Stimulated activated memory B cell treated with anti-CD40 and anti-IgM and Interleukin-4, amounts not matched to agents 10 μg/mL and 1 μg/mL and 100 μg/mL, for 72 hours (primary cell): ENCODE measurements around the gene FES.
A peak's percentile ranks its signal among the peaks of the same experiment; 100 is the strongest.

Source experiments
- ATAC-seq: fragments of 150-1000 bp; cut with Tn5 transposase; 2 replicates; pipeline ENCODE4 v1.10.0; 2021
- H3K27ac Mint-ChIP-seq: one replicate; pipeline ENCODE4 v1.8.0; 2022; ENCODE audit warnings: mild to moderate bottlenecking, mixed read lengths
- H3K27me3 Mint-ChIP-seq: one replicate; pipeline ENCODE4 v1.8.0; 2022; ENCODE audit warnings: mixed read lengths
- H3K36me3 Mint-ChIP-seq: one replicate; pipeline ENCODE4 v1.8.0; 2022; ENCODE audit warnings: mixed read lengths
- H3K4me1 Mint-ChIP-seq: one replicate; pipeline ENCODE4 v1.8.0; 2022; ENCODE audit warnings: mixed read lengths
- H3K4me3 Mint-ChIP-seq: one replicate; pipeline ENCODE4 v1.8.0; 2022; ENCODE audit warnings: mild to moderate bottlenecking, moderate library complexity, mixed read lengths
- H3K9me3 Mint-ChIP-seq: one replicate; pipeline ENCODE4 v1.8.0; 2022; ENCODE audit warnings: mixed read lengths

Gene FES

DNA sequence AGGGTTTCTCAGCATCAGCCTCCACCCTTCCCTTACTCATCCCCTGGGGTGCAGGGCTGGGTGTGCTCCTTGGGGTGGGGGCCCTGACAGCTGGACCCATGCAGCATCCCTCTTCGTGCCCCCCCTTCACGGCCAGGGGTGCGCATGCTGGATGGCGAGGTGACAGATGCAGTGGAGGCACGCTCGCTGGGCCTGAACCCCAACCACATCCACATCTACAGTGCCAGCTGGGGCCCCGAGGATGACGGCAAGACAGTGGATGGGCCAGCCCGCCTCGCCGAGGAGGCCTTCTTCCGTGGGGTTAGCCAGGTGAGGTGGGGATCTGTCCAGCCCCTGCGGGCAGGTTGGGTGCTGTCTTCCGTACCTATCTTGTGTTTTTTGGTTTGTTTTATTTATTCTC lies 6.3 kb upstream of the FES start:
- no peaks in the 10 kb centered on the region for H3K27me3 Mint-ChIP-seq
- H3K4me3 Mint-ChIP-seq, result no peak overlapping the region
- peaks cover 56% of the 10 kb centered on the region for H3K36me3 Mint-ChIP-seq
- H3K9me3 Mint-ChIP-seq, result no peaks in the 10 kb centered on the region
- H3K27ac Mint-ChIP-seq, result no peak overlapping the region
- H3K4me1 Mint-ChIP-seq, result peaks cover 21% of the 10 kb centered on the region
- ATAC-seq, result no peak

DNA sequence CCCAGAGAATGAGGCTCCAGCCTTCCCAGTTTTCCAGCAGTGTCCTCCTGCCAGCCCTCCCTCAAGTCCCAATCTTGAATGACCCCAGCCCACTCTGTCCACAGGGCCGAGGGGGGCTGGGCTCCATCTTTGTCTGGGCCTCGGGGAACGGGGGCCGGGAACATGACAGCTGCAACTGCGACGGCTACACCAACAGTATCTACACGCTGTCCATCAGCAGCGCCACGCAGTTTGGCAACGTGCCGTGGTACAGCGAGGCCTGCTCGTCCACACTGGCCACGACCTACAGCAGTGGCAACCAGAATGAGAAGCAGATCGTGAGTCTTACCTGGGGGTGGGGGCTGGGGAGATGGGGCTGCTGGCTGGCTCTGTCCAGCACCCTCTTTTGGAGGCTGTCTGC lies 5.6 kb upstream of the FES start:
- Mint-ChIP-seq H3K4me1 (peaks cover 18% of the 10 kb centered on the region), H3K9me3 (no peaks in the 10 kb centered on the region), H3K4me3 (no peak overlapping the region), H3K27me3 (no peaks in the 10 kb centered on the region), H3K36me3 (peaks cover 56% of the 10 kb centered on the region), H3K27ac (no peak overlapping the region)
- no peak for ATAC-seq

DNA sequence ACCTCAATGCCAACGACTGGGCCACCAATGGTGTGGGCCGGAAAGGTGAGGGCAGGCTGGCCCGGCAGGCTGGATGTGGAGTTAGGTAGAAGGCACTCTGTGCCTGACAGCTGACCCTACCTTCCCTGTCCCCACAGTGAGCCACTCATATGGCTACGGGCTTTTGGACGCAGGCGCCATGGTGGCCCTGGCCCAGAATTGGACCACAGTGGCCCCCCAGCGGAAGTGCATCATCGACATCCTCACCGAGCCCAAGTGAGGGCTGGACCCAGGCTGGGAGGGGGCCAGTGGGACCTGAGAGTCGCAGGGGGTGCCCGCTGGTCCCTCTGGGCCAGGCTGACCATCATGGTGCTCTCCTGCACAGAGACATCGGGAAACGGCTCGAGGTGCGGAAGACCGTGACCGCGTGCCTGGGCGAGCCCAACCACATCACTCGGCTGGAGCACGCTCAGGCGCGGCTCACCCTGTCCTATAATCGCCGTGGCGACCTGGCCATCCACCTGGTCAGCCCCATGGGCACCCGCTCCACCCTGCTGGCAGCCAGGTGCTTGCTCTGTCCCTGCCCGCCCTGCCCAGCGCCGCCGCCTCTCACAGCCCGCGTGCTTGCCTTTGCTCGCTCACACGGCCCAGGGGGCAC lies 4.5 kb upstream of the FES start:
- peaks cover 16% of the 10 kb centered on the region for H3K4me1 Mint-ChIP-seq

DNA sequence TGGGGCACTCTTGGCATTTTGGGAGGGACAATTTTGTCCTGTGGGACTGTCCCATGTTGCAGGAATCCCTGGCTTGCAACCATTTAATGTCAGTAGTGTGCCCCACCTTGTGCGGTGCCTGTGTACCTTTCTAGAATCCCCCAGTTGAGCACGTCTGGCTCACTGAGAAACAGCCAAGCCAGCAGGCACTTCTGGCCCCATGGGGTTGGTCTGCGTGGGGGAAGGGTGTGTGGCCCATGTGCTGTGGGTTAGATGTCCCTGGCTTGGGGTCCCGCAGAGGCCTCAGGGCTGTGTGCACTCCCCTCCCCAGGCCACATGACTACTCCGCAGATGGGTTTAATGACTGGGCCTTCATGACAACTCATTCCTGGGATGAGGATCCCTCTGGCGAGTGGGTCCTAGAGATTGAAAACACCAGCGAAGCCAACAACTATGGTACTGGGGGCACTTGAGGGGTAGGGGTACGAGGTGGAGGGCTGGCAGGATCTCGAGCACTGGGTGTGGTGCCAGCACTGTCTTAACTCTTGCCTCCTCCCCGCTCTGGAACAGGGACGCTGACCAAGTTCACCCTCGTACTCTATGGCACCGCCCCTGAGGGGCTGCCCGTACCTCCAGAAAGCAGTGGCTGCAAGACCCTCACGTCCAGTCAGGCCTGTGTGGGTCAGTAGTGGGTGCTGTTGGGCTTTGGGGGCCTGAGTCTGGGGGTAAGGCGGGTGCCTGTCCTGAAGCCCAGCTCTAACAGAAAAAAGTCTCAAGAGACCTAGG lies 3.7 kb upstream of the FES start:
- no peak for ATAC-seq
- H3K27me3 Mint-ChIP-seq, result no peaks in the 10 kb centered on the region
- no peaks in the 10 kb centered on the region for H3K9me3 Mint-ChIP-seq
- H3K36me3 Mint-ChIP-seq, result peaks cover 56% of the 10 kb centered on the region
- no peak overlapping the region for H3K4me3 Mint-ChIP-seq
- peaks cover 18% of the 10 kb centered on the region for H3K4me1 Mint-ChIP-seq
- no peak overlapping the region for H3K27ac Mint-ChIP-seq

More for the DNA sequence above, 4.5 kb upstream of the FES start:
- H3K27me3 Mint-ChIP-seq, result no peaks in the 10 kb centered on the region
- H3K36me3 Mint-ChIP-seq, result peaks cover 56% of the 10 kb centered on the region
- ATAC-seq, result no peak
- no peaks in the 10 kb centered on the region for H3K9me3 Mint-ChIP-seq
- no peak overlapping the region for H3K27ac Mint-ChIP-seq
- H3K4me3 Mint-ChIP-seq, result no peak overlapping the region

DNA sequence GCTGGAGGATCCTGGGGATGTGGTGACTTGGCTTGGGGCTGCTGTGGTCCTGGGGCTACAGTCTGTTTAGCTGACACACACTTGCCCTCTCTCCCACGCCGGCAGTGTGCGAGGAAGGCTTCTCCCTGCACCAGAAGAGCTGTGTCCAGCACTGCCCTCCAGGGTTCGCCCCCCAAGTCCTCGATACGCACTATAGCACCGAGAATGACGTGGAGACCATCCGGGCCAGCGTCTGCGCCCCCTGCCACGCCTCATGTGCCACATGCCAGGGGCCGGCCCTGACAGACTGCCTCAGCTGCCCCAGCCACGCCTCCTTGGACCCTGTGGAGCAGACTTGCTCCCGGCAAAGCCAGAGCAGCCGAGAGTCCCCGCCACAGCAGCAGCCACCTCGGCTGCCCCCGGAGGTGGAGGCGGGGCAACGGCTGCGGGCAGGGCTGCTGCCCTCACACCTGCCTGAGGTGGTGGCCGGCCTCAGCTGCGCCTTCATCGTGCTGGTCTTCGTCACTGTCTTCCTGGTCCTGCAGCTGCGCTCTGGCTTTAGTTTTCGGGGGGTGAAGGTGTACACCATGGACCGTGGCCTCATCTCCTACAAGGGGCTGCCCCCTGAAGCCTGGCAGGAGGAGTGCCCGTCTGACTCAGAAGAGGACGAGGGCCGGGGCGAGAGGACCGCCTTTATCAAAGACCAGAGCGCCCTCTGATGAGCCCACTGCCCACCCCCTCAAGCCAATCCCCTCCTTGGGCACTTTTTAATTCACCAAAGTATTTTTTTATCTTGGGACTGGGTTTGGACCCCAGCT lies 2.9 kb upstream of the FES start:
- no peak for ATAC-seq
- no peaks in the 10 kb centered on the region for H3K9me3 Mint-ChIP-seq
- no peak overlapping the region for H3K27ac Mint-ChIP-seq
- peaks cover 23% of the 10 kb centered on the region for H3K4me1 Mint-ChIP-seq
- H3K4me3 Mint-ChIP-seq, result no peak overlapping the region
- peaks cover 53% of the 10 kb centered on the region for H3K36me3 Mint-ChIP-seq
- no peaks in the 10 kb centered on the region for H3K27me3 Mint-ChIP-seq

DNA sequence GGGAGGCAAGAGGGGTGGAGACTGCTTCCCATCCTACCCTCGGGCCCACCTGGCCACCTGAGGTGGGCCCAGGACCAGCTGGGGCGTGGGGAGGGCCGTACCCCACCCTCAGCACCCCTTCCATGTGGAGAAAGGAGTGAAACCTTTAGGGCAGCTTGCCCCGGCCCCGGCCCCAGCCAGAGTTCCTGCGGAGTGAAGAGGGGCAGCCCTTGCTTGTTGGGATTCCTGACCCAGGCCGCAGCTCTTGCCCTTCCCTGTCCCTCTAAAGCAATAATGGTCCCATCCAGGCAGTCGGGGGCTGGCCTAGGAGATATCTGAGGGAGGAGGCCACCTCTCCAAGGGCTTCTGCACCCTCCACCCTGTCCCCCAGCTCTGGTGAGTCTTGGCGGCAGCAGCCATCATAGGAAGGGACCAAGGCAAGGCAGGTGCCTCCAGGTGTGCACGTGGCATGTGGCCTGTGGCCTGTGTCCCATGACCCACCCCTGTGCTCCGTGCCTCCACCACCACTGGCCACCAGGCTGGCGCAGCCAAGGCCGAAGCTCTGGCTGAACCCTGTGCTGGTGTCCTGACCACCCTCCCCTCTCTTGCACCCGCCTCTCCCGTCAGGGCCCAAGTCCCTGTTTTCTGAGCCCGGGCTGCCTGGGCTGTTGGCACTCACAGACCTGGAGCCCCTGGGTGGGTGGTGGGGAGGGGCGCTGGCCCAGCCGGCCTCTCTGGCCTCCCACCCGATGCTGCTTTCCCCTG lies 2.2 kb upstream of the FES start:
- H3K27me3 Mint-ChIP-seq, result no peaks in the 10 kb centered on the region
- no peaks in the 10 kb centered on the region for H3K9me3 Mint-ChIP-seq
- no peak overlapping the region for H3K27ac Mint-ChIP-seq
- ATAC-seq, result no peak
- peaks cover 23% of the 10 kb centered on the region for H3K4me1 Mint-ChIP-seq
- H3K4me3 Mint-ChIP-seq, result no peak overlapping the region
- H3K36me3 Mint-ChIP-seq, result peaks cover 45% of the 10 kb centered on the region

DNA sequence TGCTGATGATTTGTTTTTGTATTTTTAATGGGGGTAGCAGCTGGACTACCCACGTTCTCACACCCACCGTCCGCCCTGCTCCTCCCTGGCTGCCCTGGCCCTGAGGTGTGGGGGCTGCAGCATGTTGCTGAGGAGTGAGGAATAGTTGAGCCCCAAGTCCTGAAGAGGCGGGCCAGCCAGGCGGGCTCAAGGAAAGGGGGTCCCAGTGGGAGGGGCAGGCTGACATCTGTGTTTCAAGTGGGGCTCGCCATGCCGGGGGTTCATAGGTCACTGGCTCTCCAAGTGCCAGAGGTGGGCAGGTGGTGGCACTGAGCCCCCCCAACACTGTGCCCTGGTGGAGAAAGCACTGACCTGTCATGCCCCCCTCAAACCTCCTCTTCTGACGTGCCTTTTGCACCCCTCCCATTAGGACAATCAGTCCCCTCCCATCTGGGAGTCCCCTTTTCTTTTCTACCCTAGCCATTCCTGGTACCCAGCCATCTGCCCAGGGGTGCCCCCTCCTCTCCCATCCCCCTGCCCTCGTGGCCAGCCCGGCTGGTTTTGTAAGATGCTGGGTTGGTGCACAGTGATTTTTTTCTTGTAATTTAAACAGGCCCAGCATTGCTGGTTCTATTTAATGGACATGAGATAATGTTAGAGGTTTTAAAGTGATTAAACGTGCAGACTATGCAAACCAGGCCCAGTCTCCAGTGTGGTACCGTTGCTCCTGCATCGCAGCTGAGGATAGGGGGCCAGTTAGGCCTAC lies 1.4 kb upstream of the FES start:
- peak overlapping the region; percentile 79 for H3K27ac Mint-ChIP-seq
- H3K27me3 Mint-ChIP-seq, result no peaks in the 10 kb centered on the region

DNA sequence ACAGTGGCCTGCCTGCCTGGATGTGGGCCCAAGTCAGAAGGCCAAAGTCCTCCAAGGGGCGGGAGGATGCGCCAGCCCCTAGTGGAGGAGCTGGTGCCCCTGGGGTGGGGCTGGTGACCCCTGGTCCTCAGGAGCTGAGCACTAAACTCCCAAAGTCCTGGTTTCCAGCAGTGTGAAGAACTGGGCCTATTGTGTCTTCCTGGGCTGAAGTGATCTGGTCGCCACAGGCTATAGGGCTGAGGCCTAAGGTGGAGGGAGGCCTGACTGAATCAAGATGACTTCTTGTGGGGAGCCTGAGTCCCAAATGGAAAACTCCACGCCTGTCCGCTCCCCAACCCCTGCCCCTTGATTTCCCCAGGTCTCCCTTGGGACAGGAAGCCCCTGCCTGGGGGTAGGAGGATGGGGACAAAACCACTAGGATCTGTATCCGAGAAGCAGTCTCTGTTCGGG lies 753 bp upstream of the FES start:
- no peak for ATAC-seq
- H3K27me3 Mint-ChIP-seq, result no peaks in the 10 kb centered on the region
- H3K4me3 Mint-ChIP-seq, result peak overlapping the region; percentile 23
- H3K36me3 Mint-ChIP-seq, result peaks cover 31% of the 10 kb centered on the region
- H3K27ac Mint-ChIP-seq, result peak overlapping the region; percentile 79
- H3K9me3 Mint-ChIP-seq, result no peaks in the 10 kb centered on the region
- peaks cover 23% of the 10 kb centered on the region for H3K4me1 Mint-ChIP-seq

More for the DNA sequence above, 1.4 kb upstream of the FES start:
- H3K4me3 Mint-ChIP-seq, result no peak overlapping the region
- H3K36me3 Mint-ChIP-seq, result peaks cover 37% of the 10 kb centered on the region
- H3K4me1 Mint-ChIP-seq, result peaks cover 23% of the 10 kb centered on the region
- no peak for ATAC-seq
- H3K9me3 Mint-ChIP-seq, result no peaks in the 10 kb centered on the region

DNA sequence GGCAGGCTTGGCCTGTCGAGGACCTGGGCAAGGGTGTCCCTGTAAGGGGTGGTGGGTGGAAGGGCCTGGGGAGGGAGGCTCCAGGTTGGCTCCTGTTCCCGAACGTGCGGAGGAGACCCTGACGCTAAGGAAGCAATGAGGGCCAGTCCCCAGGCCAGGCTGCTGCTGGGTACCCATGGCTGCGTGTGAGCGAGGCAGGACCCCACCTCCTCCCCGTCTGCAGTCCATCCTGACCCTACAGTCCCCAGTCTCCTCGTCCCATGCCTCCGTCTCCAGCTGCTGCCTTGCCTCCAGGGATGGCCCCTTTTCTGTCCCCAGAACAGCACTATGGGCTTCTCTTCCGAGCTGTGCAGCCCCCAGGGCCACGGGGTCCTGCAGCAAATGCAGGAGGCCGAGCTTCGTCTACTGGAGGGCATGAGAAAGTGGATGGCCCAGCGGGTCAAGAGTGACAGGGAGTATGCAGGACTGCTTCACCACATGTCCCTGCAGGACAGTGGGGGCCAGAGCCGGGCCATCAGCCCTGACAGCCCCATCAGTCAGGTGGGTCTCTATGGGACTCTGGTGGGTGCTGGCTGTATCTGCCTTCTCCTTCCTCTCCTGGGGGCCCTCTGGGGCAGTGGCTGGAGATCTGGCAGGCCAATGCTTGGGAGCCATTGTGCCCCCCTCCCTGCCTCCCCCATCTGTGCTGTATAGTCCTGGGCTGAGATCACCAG lies 571 bp downstream of the FES start:
- ATAC-seq, result peak; percentile 4
- Mint-ChIP-seq H3K4me1 (peaks cover 30% of the 10 kb centered on the region), H3K9me3 (no peaks in the 10 kb centered on the region), H3K27me3 (no peaks in the 10 kb centered on the region), H3K4me3 (peak overlapping the region; percentile 72), H3K27ac (peak overlapping the region; percentile 79), H3K36me3 (peaks cover 18% of the 10 kb centered on the region)

DNA sequence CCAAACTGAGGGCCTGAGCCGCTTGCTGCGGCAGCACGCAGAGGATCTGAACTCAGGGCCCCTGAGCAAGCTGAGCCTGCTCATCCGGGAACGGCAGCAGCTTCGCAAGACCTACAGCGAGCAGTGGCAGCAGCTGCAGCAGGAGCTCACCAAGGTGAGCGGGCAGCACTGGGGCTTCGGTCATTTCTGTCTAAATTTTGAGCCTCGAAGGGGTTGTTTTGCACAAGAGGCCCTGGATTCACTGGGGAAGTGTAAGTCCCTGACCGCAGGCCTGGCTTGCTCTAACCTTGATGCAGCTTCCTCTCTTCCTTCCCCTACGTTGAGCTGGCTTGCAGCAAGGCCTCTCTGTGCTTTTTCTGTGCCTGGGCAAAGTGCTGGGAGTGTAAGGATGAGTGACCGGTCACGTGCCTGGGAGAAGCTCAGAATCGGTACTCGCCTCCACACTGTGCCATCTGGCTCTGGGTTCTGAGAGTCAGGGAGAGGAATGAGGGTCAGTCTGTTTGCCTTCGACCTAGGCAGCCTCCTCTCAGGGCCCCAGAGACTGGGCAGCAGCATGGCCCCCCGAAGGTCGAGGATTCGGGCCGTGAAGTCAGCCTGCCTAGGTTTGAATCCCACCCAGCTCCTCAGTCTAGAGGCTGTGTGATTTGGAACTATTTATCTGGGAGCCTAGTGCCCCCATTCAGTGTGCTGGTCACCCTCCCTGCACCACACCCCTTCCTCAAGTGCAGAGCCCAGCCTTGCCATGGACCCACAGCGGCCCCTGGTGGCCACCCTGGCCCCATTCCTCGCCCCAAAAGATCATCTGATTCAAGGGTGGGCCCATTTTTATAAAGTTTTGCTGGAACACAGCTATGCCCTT lies 1.4 kb downstream of the FES start:
- peak overlapping the region; percentile 79 for H3K27ac Mint-ChIP-seq
- peaks cover 30% of the 10 kb centered on the region for H3K4me1 Mint-ChIP-seq
- H3K36me3 Mint-ChIP-seq, result peaks cover 12% of the 10 kb centered on the region
- ATAC-seq, result peak; percentile 77
- no peaks in the 10 kb centered on the region for H3K27me3 Mint-ChIP-seq
- H3K9me3 Mint-ChIP-seq, result no peaks in the 10 kb centered on the region
- H3K4me3 Mint-ChIP-seq, result peak overlapping the region; percentile 72

DNA sequence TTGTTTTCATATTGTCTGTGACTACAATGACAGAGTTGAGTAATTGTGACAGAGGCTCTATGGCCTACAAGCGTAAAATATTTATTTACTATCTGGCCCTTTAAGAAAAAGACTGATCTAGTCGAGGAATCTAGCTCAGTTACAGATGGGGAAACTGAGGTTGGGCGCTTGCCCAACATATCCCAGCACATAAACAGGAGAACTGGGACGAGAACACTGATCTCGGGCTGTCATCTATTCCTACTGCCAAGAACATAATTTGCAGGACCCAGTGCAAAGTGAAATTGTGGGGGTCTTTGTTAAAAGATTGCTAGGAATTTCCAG lies 1.9 kb downstream of the FES start:
- peaks cover 6% of the 10 kb centered on the region for H3K36me3 Mint-ChIP-seq

DNA sequence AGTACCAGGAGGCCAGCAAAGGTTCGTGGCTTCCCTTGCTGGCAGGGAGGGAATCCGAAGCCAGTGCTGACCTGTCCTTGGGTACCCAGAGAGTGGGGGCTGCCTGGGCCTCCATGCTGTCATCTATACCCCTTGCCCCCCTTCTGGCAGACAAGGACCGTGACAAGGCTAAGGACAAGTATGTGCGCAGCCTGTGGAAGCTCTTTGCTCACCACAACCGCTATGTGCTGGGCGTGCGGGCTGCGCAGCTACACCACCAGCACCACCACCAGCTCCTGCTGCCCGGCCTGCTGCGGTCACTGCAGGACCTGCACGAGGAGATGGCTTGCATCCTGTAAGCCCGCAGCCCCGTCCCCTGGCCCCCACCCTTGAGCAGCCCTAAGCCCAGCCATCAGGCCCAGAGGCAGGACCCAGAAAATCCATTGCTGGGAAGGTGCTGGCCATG lies 2.8 kb downstream of the FES start:
- Mint-ChIP-seq H3K4me3 (no peak overlapping the region), H3K27me3 (no peaks in the 10 kb centered on the region), H3K9me3 (no peaks in the 10 kb centered on the region), H3K4me1 (peaks cover 30% of the 10 kb centered on the region), H3K27ac (no peak overlapping the region), H3K36me3 (no peaks in the 10 kb centered on the region)
- ATAC-seq, result no peak

More for the DNA sequence above, 1.9 kb downstream of the FES start:
- Mint-ChIP-seq H3K4me1 (peaks cover 30% of the 10 kb centered on the region), H3K27me3 (no peaks in the 10 kb centered on the region), H3K9me3 (no peaks in the 10 kb centered on the region), H3K4me3 (no peak overlapping the region), H3K27ac (peak overlapping the region; percentile 79)
- no peak for ATAC-seq

DNA sequence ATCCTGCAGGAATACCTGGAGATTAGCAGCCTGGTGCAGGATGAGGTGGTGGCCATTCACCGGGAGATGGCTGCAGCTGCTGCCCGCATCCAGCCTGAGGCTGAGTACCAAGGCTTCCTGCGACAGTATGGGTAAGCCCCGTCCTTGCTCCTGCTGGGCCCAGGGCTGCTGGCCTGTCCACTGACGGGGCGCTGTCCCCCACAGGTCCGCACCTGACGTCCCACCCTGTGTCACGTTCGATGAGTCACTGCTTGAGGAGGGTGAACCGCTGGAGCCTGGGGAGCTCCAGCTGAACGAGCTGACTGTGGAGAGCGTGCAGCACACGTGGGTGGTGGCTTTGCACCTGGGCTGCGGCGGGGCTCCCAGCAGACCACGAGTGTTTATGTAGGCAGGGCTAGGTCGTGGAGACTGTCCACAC lies 5.0 kb downstream of the FES start:
- Mint-ChIP-seq H3K9me3 (no peaks in the 10 kb centered on the region), H3K4me1 (peaks cover 26% of the 10 kb centered on the region), H3K27ac (peak overlapping the region; percentile 31), H3K27me3 (no peaks in the 10 kb centered on the region), H3K36me3 (no peaks in the 10 kb centered on the region), H3K4me3 (no peak overlapping the region)
- ATAC-seq, result peak; percentile 44
